GM20000 (cell line): Measurements from ENCODE around the gene SIGLEC12.
"Not testable (repeated sequence)": the region's sequence is repeated elsewhere in the genome, so short reads cannot be mapped to it uniquely, and the experiment has no call there.

Source experiments
- DNase-seq: peaks from one replicate; pipeline ENCODE4 v3.0.0; 2012; ENCODE audit warnings: low spot score
- TF ChIP-seq, protein P1 (sequence below): IDR thresholded peaks from 2 replicates; pipeline ENCODE4 v1.5.1; 2012; ENCODE audit warnings: mild to moderate bottlenecking, control low read depth; ENCODE audit errors: extremely low read depth, missing control alignments

SIGLEC12 gene

DNA sequence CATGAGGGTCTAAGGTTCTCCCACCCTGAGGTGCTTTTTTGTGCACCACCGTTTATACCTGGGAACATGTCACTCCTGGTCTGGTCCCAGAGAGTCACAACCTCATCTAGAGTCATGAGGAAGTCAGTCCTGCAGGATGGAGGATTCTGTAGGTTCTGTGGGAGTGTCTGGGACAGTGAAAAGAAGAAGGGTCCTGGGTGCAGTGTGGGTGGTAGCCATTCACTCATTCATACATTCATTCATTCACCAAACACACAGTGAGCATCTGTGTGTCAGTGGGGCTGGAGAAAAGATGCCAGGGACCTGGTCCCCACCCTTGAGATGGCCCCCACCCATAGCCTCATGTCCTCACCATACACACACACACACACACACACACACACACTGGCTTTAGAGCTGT is 32.0 kb downstream of the SIGLEC12 start:
- TF ChIP-seq, protein P1, sequence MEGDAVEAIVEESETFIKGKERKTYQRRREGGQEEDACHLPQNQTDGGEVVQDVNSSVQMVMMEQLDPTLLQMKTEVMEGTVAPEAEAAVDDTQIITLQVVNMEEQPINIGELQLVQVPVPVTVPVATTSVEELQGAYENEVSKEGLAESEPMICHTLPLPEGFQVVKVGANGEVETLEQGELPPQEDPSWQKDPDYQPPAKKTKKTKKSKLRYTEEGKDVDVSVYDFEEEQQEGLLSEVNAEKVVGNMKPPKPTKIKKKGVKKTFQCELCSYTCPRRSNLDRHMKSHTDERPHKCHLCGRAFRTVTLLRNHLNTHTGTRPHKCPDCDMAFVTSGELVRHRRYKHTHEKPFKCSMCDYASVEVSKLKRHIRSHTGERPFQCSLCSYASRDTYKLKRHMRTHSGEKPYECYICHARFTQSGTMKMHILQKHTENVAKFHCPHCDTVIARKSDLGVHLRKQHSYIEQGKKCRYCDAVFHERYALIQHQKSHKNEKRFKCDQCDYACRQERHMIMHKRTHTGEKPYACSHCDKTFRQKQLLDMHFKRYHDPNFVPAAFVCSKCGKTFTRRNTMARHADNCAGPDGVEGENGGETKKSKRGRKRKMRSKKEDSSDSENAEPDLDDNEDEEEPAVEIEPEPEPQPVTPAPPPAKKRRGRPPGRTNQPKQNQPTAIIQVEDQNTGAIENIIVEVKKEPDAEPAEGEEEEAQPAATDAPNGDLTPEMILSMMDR = no peak

DNA sequence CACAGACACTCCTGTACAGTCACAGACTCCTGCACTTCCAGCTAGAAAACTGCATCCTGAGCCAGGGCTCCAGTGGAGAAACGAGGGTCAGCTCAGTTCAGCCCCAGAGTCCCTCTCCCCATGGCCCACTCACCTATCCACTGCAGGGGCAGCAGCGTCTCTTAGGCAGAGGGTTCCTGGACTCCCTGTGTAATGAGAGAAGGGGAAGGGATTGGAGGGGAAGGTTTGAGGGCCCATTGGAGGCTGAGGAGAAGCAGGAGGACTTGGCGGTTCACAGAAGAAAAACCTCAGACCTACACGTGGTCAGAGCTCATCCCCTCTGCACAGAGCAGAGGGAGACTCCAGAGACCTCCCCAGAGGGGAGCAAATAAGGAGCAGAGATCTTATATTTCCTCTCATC is 32.4 kb downstream of the SIGLEC12 start:
- TF ChIP-seq, protein P1 = no peak
- no peak for DNase-seq

More for the DNA sequence above, 32.0 kb downstream of the SIGLEC12 start:
- no peak for DNase-seq

DNA sequence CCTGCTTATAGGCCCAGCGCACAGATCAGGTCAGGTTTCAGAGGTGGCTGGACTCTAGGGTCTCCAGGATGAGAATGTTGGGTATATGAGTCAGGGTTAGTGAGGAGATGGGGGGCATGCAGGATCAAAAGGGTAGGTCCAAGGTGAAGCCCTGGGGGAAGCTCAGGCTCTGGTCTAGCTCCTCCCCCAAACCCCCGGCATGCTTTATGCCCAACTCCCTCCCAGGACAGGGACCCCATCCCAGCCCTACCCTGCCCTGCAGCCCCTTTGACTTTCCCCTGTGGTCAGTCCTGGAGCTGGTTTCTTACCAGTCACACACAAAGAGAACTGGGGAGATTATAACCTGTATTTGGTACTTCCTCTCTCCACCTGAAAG is 33.1 kb downstream of the SIGLEC12 start:
- TF ChIP-seq, protein P1 = no peak
- DNase-seq = no peak

DNA sequence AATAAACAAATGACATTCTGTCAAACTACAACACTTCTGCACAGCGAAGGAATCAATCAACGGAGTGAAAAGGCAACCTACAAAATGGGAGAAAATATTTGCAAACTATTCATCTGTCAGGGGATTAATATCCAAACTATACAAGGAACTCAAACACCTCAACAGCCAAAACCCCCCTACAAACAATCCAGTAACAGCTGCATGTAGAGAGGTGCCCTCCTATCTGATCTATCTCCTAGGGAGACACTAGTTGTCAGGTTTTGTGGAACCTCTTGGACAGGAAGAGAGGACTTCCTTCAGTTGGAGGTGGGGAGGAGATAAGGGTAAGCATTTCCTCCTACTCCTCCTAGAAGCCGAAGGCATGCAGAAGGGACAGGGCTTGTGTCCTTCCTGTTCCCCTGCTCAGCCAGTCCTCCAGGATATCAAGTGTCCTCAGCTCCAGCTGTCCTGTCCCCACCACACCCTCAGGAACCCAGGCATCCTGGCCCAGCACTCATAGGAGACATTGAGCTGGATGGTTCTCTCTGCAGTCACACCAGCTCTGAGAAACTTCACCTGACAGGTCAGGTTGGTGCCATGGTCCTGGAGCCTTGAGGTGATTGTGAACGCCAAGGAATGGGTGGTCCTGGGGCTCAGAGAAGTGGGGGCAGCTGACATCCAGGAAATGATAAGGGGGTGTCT is 33.6 kb downstream of the SIGLEC12 start:
- no peak for DNase-seq

DNA sequence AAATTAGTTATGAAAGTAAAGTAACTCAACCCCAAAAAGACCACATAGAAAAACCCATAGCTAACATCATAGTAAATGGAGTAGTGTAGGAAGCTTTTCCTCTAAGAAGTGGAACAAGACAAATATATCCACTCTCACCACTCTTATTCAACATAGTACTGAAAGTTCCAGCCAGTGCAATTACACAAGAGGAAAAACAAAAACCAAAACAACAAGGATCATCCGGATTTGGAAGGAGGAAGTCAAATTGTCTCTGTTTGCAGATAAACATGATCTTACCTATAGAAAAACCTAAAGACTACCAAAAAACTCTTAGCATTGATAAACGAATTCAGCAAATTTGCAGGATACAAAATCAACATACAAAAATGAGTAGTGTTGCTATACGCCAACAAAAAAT is 34.9 kb downstream of the SIGLEC12 start:
- no peak for DNase-seq
- TF ChIP-seq, protein P1 = no peak

More for the DNA sequence above, 33.6 kb downstream of the SIGLEC12 start:
- TF ChIP-seq, protein P1 = no peak

DNA sequence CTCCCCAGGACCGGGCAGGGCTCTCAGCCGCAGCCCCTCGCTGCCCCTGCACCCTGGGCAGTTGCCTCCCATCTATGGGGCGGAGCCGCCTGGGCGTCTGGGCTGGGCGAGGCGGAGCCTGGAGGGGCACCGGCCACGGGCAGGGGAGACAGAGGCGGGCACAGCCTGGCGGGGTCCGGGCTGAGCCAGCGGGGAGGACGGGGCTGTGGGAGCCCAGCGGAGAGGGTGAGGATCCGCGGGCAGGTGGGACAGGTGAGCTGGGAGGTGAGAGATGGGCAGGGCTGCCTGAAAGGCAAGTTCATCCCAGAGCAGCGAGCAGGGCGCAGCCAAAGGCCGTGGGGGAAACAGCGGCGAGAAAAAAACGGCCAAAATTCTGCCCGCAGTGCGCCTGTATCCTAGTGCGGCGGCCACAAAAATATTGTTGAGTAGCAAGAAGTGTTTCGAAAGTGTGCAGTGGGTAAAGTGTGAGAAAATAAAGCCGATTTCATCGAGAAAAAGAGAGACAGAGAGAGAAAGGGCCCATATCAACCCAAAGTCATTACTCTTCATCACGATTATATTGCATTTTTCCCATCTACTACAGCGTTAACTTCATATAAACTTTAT is 37.5 kb downstream of the SIGLEC12 start:
- DNase-seq = not testable (repeated sequence)

DNA sequence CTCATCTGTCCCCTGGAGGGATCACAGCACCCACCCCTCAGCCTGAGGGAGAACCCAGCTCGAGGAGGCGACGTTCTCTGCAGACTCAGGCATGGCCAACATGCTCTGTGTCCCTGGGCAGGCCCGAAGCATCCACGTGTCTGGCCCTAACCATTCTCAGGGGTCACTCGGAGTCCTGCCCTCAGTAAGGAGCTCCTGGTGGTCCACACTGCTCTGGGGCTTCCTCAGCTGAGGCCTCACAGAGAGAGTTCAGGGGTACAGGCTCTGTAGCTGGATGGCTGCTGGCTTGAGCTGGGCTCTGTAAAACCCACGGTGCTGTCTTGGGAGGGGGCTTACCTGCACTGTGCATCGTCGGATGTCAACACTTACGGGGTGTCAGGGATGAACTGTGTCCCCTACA is 38.9 kb downstream of the SIGLEC12 start:
- TF ChIP-seq, protein P1 = no peak
- no peak for DNase-seq

DNA sequence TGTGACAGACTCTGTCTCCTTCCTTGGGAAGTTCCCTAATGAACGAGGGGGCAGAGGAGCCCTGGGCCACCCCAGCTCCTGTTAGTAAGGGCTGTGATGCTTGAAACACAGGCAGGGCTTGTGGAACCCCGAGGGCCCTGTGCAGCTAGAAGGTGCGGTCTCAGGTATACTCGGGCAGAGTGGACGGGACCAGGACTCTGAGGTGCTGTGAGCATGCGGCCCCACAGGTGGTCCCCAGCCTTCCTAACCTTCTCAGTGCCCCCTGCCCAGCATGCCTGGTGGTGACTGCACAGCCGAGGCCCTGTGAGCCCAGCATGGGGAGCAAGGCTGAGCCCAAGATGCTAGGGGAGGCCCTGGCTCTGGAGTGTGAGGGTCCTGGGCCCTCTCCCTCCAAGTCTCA is 39.3 kb downstream of the SIGLEC12 start:
- no peak for DNase-seq
- TF ChIP-seq, protein P1 = no peak
